SU-DHL-6 (cell line): ENCODE data around the gene YARS1.

Experiments used
- CTCF ChIP-seq: fragments of 200-600 bp; sonication (generic); IDR thresholded peaks from one replicate; pipeline ENCODE4 v1.5.1; 2017; ENCODE audit warnings: antibody characterized with exemption, mild to moderate bottlenecking, low read length, moderate library complexity; ENCODE audit not compliant: insufficient read depth, poor library complexity, severe bottlenecking
- EZH2phosphoT487 ChIP-seq: fragments of 200-600 bp; sonication (generic), shearing (Covaris generic); conservative IDR thresholded peaks from 2 replicates; pipeline ENCODE4 v1.6.1; 2018; ENCODE audit warnings: mild to moderate bottlenecking, antibody characterized with exemption, low read length, moderate library complexity, mixed read lengths

GRCh38 chr1:32831878-32832277 is 14.7 kb upstream of the YARS1 start:
- TF ChIP-seq CTCF (no peak), EZH2phosphoT487 (no peak)
